Measurements from ENCODE around the gene NBPF3. TPM values are rescaled to one million over a fixed set of nuclear protein-coding genes. Genes with fewer than 3 reads are reported as not detected.
"Not testable (repeated sequence)": the region's sequence is repeated elsewhere in the genome, so short reads cannot be mapped to it uniquely, and the experiment has no call there.

NBPF3 gene
- total RNA-seq, 1 experiment from 2014 or later = 21.4 TPM

DNA sequence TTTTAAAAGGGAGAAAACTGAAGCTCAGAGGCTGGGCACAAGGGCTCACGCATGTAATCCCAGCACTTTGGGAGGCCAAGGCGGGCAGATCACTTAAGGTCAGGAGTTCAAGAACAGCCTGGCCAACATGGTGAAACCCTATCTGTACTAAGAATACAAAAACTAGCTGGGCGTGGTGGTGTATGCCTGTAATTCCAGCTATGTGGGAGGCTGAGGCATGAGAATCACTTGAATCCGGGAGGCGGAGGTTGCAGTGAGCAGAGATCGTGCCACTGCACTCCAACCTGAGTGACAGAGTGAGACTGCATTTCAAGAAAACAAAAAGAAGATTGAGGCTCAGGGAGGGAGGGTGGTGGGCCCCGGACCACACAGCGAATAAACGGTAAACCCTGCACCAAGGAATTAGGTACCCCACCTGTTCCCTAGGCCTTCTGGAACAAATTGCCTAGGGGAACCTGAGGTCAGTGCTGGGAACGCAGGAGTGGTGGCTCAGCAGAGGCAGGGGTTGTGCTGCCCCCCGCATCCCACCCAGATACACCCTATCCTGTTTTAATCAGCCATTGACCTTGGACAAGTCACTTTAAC, 79.6 kb downstream of the NBPF3 start:
- DNase-seq (ENCODE audit: low spot score); POLR2A ChIA-PET; H3K27me3 Mint-ChIP-seq (ENCODE audit: low read depth); H3K36me3 Mint-ChIP-seq; H3K9me3 Mint-ChIP-seq; ATAC-seq: not testable (repeated sequence)
- CTCF ChIA-PET = interaction anchor here (0.8 to 1.9 kb wide), 12 partner anchors 8 to 249 kb away, joined by 3 to 20 read pairs (median 5); partner anchors contain the start of gene ALPL
- peaks cover 56% of the 10 kb centered on the region for H3K4me1 Mint-ChIP-seq
- H3K4me3 Mint-ChIP-seq = peak overlapping the region; percentile 2; the same call in 1 of the 2 replicates
- H3K27ac Mint-ChIP-seq = peak overlapping the region; percentile 96

DNA sequence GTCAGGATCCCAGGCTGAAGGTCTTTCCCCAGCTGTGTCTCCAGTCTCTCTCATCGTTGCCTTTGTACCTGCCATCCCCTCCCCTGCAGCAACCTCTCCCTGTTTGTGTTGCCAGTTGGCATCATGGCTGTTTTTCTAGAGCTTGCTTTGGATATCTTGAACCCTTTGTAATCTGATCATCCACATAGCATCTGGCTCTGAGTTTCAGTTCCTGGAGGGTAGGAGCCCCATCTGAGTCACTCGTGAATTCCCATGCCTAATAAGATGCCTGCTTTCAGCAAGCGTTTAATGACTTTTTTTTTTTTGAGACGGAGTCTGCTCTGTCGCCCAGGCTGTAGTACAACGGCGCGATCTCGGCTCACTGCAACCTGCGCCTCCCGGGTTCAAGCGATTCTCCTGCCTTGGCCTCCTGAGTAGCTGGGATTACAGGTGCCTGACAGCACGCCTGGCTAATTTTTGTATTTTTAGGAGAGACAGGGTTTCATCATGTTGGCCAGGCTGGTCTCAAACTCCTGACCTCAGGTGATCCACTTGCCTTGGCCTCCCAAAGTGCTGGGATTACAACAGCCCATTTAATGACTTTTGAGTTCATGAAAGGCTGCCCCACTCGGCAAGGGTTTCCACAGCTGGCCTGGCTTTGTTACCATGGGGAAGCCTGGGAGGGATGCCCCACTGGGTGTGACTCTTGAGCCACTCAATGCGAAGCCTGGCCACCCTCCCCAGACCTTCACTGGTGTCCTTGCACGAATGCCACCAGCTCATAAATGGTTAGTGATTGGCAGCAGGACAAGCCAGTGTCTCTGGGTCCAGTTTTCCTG, 81.2 kb downstream of the NBPF3 start:
- TF ChIP-seq, protein P1, sequence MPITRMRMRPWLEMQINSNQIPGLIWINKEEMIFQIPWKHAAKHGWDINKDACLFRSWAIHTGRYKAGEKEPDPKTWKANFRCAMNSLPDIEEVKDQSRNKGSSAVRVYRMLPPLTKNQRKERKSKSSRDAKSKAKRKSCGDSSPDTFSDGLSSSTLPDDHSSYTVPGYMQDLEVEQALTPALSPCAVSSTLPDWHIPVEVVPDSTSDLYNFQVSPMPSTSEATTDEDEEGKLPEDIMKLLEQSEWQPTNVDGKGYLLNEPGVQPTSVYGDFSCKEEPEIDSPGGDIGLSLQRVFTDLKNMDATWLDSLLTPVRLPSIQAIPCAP (CRISPR knock-in tag; IDR thresholded peaks at IDR 0.05) = no peak
- TF ChIP-seq, protein P2, sequence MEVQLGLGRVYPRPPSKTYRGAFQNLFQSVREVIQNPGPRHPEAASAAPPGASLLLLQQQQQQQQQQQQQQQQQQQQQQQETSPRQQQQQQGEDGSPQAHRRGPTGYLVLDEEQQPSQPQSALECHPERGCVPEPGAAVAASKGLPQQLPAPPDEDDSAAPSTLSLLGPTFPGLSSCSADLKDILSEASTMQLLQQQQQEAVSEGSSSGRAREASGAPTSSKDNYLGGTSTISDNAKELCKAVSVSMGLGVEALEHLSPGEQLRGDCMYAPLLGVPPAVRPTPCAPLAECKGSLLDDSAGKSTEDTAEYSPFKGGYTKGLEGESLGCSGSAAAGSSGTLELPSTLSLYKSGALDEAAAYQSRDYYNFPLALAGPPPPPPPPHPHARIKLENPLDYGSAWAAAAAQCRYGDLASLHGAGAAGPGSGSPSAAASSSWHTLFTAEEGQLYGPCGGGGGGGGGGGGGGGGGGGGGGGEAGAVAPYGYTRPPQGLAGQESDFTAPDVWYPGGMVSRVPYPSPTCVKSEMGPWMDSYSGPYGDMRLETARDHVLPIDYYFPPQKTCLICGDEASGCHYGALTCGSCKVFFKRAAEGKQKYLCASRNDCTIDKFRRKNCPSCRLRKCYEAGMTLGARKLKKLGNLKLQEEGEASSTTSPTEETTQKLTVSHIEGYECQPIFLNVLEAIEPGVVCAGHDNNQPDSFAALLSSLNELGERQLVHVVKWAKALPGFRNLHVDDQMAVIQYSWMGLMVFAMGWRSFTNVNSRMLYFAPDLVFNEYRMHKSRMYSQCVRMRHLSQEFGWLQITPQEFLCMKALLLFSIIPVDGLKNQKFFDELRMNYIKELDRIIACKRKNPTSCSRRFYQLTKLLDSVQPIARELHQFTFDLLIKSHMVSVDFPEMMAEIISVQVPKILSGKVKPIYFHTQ (CRISPR knock-in tag; IDR thresholded peaks at IDR 0.05) = no peak
- TF ChIP-seq IRF2 (CRISPR knock-in tag; IDR thresholded peaks at IDR 0.05; ENCODE audit: borderline replicate concordance, low read depth) (no peak), CREB1 (CRISPR knock-in tag; IDR thresholded peaks at IDR 0.05) (no peak), ZBTB21 (CRISPR knock-in tag; IDR thresholded peaks at IDR 0.05; ENCODE audit: borderline replicate concordance) (no peak), NR1H2 (CRISPR knock-in tag; IDR thresholded peaks at IDR 0.05) (no peak), NR2C2 (CRISPR knock-in tag; IDR thresholded peaks at IDR 0.05) (no peak), TP53 (CRISPR knock-in tag; IDR thresholded peaks at IDR 0.05) (no peak), CBFB (CRISPR knock-in tag; IDR thresholded peaks at IDR 0.05; ENCODE audit: low read depth) (no peak)
- TF ChIP-seq, protein P3, sequence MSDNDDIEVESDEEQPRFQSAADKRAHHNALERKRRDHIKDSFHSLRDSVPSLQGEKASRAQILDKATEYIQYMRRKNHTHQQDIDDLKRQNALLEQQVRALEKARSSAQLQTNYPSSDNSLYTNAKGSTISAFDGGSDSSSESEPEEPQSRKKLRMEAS (CRISPR knock-in tag; IDR thresholded peaks at IDR 0.05) = no peak
- TF ChIP-seq, protein P4, sequence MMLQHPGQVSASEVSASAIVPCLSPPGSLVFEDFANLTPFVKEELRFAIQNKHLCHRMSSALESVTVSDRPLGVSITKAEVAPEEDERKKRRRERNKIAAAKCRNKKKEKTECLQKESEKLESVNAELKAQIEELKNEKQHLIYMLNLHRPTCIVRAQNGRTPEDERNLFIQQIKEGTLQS (CRISPR knock-in tag; conservative IDR thresholded peaks at IDR 0.05) = no peak
- TF ChIP-seq, protein P5, sequence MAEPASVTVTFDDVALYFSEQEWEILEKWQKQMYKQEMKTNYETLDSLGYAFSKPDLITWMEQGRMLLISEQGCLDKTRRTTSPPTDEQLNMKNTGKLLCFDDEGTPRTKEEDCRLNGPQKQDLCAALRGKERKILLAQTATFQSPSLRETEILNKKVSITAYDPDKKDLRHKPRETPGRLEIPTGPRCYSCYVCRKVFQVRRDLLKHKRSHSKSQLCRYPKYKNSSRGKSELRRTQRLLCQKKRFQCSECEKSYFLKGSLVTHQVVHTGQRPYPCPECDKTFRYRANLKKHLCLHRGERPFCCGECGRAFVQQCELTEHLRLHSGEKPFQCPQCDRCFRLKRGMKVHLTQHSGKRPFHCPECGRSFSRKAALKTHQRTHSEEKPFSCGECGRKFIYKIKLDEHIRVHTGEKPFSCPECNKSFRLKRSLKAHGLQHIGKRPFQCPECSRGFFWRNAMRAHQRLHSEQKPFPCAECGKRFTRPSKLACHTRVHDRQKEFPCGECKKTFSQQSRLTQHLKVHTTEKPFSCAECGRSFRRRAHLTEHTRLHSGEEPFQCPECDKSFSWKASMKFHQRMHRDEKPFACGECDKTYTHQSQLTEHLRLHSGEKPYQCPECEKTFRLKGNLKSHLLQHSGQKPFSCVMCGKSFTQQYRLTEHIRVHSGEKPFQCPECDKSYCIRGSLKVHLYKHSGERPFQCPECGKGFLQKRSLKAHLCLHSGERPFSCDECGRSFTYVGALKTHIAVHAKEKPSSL (CRISPR knock-in tag; conservative IDR thresholded peaks at IDR 0.05) = no peak
- no peaks in the 10 kb centered on the region for H3K27me3 Mint-ChIP-seq (ENCODE audit: low read depth)
- H3K4me3 Mint-ChIP-seq = no peak overlapping the region
- DNase-seq (ENCODE audit: low spot score) (no peak), ATAC-seq (no peak)
- no peaks in the 10 kb centered on the region for H3K9me3 Mint-ChIP-seq
- peaks cover 61% of the 10 kb centered on the region for H3K4me1 Mint-ChIP-seq
- ChIA-PET POLR2A (no interaction called here), CTCF (interaction anchor here (0.8 kb wide), 1 partner anchor 9 kb away, joined by 3 read pairs; no protein-coding TSS in a partner anchor)
- no peaks in the 10 kb centered on the region for H3K36me3 Mint-ChIP-seq
- peak overlapping the region; percentile 87 for H3K27ac Mint-ChIP-seq

DNA sequence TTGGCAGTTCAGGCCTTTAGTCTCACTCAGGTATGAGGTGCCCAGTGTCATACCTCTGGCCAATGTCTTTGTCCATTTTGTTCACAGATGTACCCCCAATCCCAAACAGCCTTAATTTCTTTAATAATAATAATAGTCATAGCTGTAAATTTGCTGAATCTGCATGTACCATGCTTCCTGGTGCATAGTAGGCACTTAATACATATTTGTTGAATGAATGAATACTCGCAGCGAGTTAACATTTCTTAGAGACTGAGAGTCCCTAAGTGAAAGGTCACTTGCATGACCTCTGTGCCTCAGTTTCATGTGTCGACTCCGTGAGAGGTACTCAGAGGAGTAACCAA, 81.8 kb downstream of the NBPF3 start:
- ATAC-seq (no peak), DNase-seq (ENCODE audit: low spot score) (no peak)
- Mint-ChIP-seq H3K27me3 (ENCODE audit: low read depth) (no peaks in the 10 kb centered on the region), H3K36me3 (no peaks in the 10 kb centered on the region), H3K4me3 (no peak overlapping the region), H3K4me1 (peaks cover 59% of the 10 kb centered on the region), H3K27ac (no peak overlapping the region), H3K9me3 (no peaks in the 10 kb centered on the region)
- ChIA-PET CTCF (interaction anchor here (0.8 kb wide), 1 partner anchor 9 kb away, joined by 3 read pairs; no protein-coding TSS in a partner anchor), POLR2A (no interaction called here)
- TF ChIP-seq, protein P6, sequence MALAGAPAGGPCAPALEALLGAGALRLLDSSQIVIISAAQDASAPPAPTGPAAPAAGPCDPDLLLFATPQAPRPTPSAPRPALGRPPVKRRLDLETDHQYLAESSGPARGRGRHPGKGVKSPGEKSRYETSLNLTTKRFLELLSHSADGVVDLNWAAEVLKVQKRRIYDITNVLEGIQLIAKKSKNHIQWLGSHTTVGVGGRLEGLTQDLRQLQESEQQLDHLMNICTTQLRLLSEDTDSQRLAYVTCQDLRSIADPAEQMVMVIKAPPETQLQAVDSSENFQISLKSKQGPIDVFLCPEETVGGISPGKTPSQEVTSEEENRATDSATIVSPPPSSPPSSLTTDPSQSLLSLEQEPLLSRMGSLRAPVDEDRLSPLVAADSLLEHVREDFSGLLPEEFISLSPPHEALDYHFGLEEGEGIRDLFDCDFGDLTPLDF (CRISPR knock-in tag; IDR thresholded peaks at IDR 0.05) = no peak
- TF ChIP-seq, protein P7, sequence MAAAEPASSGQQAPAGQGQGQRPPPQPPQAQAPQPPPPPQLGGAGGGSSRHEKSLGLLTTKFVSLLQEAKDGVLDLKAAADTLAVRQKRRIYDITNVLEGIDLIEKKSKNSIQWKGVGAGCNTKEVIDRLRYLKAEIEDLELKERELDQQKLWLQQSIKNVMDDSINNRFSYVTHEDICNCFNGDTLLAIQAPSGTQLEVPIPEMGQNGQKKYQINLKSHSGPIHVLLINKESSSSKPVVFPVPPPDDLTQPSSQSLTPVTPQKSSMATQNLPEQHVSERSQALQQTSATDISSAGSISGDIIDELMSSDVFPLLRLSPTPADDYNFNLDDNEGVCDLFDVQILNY (CRISPR knock-in tag; IDR thresholded peaks at IDR 0.05) = no peak
- TF ChIP-seq FOXK1 (CRISPR knock-in tag; IDR thresholded peaks at IDR 0.05) (no peak), PRRX2 (CRISPR knock-in tag; IDR thresholded peaks at IDR 0.05) (no peak), ZNF317 (CRISPR knock-in tag; IDR thresholded peaks at IDR 0.05; ENCODE audit: borderline replicate concordance, low read depth) (no peak)
- TF ChIP-seq, protein P8, sequence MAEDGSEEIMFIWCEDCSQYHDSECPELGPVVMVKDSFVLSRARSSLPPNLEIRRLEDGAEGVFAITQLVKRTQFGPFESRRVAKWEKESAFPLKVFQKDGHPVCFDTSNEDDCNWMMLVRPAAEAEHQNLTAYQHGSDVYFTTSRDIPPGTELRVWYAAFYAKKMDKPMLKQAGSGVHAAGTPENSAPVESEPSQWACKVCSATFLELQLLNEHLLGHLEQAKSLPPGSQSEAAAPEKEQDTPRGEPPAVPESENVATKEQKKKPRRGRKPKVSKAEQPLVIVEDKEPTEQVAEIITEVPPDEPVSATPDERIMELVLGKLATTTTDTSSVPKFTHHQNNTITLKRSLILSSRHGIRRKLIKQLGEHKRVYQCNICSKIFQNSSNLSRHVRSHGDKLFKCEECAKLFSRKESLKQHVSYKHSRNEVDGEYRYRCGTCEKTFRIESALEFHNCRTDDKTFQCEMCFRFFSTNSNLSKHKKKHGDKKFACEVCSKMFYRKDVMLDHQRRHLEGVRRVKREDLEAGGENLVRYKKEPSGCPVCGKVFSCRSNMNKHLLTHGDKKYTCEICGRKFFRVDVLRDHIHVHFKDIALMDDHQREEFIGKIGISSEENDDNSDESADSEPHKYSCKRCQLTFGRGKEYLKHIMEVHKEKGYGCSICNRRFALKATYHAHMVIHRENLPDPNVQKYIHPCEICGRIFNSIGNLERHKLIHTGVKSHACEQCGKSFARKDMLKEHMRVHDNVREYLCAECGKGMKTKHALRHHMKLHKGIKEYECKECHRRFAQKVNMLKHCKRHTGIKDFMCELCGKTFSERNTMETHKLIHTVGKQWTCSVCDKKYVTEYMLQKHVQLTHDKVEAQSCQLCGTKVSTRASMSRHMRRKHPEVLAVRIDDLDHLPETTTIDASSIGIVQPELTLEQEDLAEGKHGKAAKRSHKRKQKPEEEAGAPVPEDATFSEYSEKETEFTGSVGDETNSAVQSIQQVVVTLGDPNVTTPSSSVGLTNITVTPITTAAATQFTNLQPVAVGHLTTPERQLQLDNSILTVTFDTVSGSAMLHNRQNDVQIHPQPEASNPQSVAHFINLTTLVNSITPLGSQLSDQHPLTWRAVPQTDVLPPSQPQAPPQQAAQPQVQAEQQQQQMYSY (CRISPR knock-in tag; IDR thresholded peaks at IDR 0.05) = no peak

All from WTC11 (cell line).